ENCODE results near the gene CHD6. TPM values are rescaled to one million over a fixed set of nuclear protein-coding genes. Genes with fewer than 3 reads are reported as not detected.

Gene CHD6
- total and polyA plus RNA-seq, 12 donors: 9.2 to 56.8 (median 41.7) TPM

DNA sequence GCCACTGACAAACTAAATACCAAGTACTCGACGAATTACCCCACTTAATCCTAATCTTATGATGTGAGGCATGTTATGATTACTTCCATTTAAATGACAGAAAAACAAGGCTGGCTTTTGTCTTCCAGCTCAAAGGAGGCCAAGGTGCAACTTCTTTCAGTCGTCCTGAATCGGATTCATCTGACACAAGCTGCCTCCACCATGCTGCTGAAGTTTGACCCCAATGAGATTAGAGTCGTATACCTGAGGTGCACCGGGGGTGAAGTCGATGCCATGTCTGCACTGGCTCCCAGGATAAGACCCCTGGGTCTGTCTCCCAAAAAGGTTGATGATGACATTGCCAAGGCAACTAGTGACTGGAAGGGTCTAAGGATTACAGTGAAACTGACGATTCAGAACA is 71.0 kb downstream of the CHD6 start:
- Histone ChIP-seq H3K27me3 (no peaks in the 10 kb centered on the region), H3K27ac (no peak overlapping the region), H3K4me3 (no peak overlapping the region), H3K9me3 (replicated peaks in 1 of 3) (no peaks in the 10 kb centered on the region), H3K4me1 (replicated peaks in 1 of 2) (no peaks in the 10 kb centered on the region), H3K36me3 (replicated peaks in 1 of 2) (no peaks in the 10 kb centered on the region)
- intact Hi-C loops (cut with DNase I): no loop called here
- no peak for DNase-seq
- 90 to 96% (median 93%) methylated on average over 8 of the region's 8 CpGs for WGBS, 4 donors
- TF ChIP-seq POLR2A (IDR thresholded peaks at IDR 0.05) (no peak), CTCF (IDR thresholded peaks at IDR 0.05) (no peak)

DNA sequence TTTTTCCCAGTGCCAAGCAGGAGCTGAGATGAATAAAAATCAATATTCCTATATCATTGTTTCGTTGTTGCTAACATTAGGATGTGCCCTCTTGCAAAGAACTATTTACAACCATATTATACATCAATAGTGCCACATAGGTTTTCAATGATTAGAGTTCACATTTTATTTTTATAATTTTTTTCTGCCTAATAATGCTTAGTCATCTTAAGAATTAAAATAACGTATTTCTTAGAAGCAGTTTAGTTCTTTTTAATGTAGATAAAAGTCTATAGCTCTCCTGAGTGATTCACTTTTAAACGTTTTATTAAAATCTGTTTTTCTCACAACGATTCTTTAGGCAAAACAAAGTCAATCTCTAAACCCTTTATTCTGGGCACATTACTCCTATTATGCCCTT is 71.6 kb downstream of the CHD6 start:
- 92 to 96% (median 93%) methylated on average over 4 of the region's 4 CpGs for WGBS, 4 donors
- intact Hi-C loops (cut with DNase I): no loop called here
- H3K36me3 ChIP-seq (replicated peaks in 1 of 2): no peaks in the 10 kb centered on the region

DNA sequence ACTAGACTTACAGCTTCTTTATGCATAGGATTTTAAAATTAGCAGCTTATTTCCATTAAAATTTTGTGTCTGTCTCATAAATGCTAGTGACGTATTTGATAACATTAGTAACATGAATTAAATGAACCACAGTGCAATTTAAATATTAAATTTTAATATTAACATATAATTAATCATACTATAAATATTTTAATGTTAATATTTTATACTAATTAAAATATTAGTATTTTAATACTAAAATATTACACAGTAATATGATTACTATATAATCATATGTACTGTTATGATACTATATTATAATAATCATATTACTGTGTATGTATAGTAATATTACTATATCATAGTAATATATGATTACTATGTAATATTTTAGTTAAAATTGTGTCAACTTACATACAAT is 73.7 kb downstream of the CHD6 start:
- 94 to 100% (median 97%) methylated on average over 1 of the region's 1 CpG for WGBS, 4 donors
- Histone ChIP-seq H3K36me3 (replicated peaks in 1 of 2) (no peaks in the 10 kb centered on the region), H3K9me3 (replicated peaks in 1 of 3) (no peaks in the 10 kb centered on the region), H3K27ac (no peak overlapping the region), H3K4me3 (no peak overlapping the region), H3K27me3 (no peaks in the 10 kb centered on the region), H3K4me1 (replicated peaks in 1 of 2) (no peaks in the 10 kb centered on the region)
- no peak for TF ChIP-seq CTCF (IDR thresholded peaks at IDR 0.05)
- no peak for TF ChIP-seq POLR2A (IDR thresholded peaks at IDR 0.05)
- DNase-seq: no peak
- intact Hi-C loops (cut with DNase I): no loop called here

More for the DNA sequence above, 71.6 kb downstream of the CHD6 start:
- H3K4me1 ChIP-seq (replicated peaks in 1 of 2): no peaks in the 10 kb centered on the region
- H3K9me3 ChIP-seq (replicated peaks in 1 of 3): no peaks in the 10 kb centered on the region
- H3K27me3 ChIP-seq: no peaks in the 10 kb centered on the region
- DNase-seq: no peak
- no peak overlapping the region for H3K4me3 ChIP-seq
- H3K27ac ChIP-seq: no peak overlapping the region
- no peak for TF ChIP-seq CTCF (IDR thresholded peaks at IDR 0.05)
- TF ChIP-seq POLR2A (IDR thresholded peaks at IDR 0.05): no peak

DNA sequence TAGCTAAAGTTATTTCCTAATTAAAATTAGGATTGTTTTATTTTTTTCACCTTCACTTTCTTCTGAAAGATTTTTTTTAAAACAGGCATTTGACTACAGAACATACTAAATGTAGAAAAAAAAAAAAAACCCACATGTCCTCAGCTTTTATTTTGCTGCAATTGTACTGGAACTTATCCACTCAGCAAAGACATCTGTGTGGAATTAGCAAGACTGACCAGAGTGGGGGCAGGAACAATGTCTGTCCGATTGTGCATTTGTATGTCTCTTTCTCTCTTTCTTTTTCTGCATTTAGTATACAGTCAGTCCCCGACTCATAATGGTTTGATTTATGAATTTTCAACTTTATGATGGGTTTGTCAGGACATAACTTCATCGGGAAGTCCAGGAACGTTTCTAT is 77.3 kb downstream of the CHD6 start:
- WGBS, 4 donors: 67 to 68% (median 68%) methylated on average over 4 of the region's 4 CpGs
- Histone ChIP-seq H3K9me3 (replicated peaks in 1 of 3) (no peaks in the 10 kb centered on the region), H3K4me3 (no peak overlapping the region), H3K27me3 (no peaks in the 10 kb centered on the region), H3K36me3 (replicated peaks in 1 of 2) (no peaks in the 10 kb centered on the region), H3K4me1 (replicated peaks in 1 of 2) (no peaks in the 10 kb centered on the region), H3K27ac (no peak overlapping the region)
- intact Hi-C loops (cut with DNase I): no loop called here
- no peak for DNase-seq
- TF ChIP-seq CTCF (IDR thresholded peaks at IDR 0.05): no peak
- no peak for TF ChIP-seq POLR2A (IDR thresholded peaks at IDR 0.05)

All from adrenal gland (tissue), 12 donors.